Measurements from ENCODE around the gene TDRD12. TPM values are rescaled to one million over a fixed set of nuclear protein-coding genes. Genes with fewer than 3 reads are reported as not detected.
"Not testable (repeated sequence)": the region's sequence is repeated elsewhere in the genome, so short reads cannot be mapped to it uniquely, and the experiment has no call there.

Gene TDRD12
- total RNA-seq, 2 experiments from 2014 or later = 0.14 to 0.22 TPM

DNA sequence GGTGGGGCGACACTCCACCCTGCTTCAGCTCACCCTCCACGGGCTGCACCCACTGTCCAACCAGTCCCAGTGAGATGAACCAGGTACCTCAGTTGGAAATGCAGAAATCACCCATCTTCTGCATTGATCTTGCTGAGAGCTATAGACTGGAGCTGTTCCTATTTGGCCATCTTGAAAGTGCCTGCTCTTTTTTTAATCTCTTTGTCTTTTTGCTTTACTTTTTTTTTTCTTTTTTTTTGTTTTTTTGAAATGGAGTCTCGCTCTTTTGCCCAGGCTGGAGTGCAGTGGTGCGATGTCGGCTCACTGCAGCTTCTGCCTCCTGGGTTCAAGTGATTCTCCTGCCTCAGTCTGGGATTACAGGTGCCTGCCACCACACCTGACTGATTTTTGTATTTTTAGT is 68.3 kb downstream of the TDRD12 start:
- H3K4me1 Mint-ChIP-seq (ENCODE audit: low read depth) = peaks cover 26% of the 10 kb centered on the region
- H3K4me3 ChIP-seq (ENCODE audit: low read length); DNase-seq; H3K9me3 ChIP-seq (ENCODE audit: control insufficient read depth in 1 of 2, insufficient read depth in 1 of 2, low read length in 2 of 2); H3K27me3 Mint-ChIP-seq; H3K9me3 Mint-ChIP-seq; ATAC-seq (ENCODE audit: poor library complexity); CTCF ChIA-PET; H3K4me3 Mint-ChIP-seq; intact Hi-C loops (cut with DNase I, micrococcal nuclease); H3K27ac ChIP-seq (ENCODE audit: low read depth in 1 of 2, low read length in 2 of 2); H3K27me3 ChIP-seq (ENCODE audit: control insufficient read depth in 1 of 2, insufficient read depth in 2 of 2, low read length in 2 of 2); H3K36me3 ChIP-seq (ENCODE audit: insufficient read depth, low read length); H3K36me3 Mint-ChIP-seq (ENCODE audit: low read depth); H3K27ac Mint-ChIP-seq: not testable (repeated sequence)
- POLR2A ChIA-PET = interaction anchor here (0.8 kb wide), 1 partner anchor 129 kb away, joined by 3 read pairs; no protein-coding TSS in a partner anchor
- H3K4me1 ChIP-seq (ENCODE audit: insufficient read depth, low read length) = peaks cover 13% of the 10 kb centered on the region

DNA sequence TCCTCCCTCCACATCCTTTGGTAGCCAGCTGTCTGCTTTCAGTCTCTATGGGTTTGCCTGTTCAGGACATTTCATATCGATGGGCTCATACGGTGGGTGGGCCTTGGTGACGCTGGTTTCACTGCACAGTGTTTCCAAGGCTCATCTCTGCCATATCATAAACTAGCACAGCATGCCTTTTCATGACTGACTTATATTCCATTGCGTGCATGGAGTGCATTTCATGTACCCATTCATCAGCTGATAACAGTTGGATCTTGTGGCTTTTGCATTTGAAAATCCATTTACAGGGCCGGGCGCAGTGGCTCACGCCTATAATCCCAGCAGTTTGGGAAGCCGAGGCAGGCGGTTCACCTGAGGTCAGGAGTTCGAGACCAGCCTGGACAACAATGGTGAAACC is 69.9 kb downstream of the TDRD12 start:
- ATAC-seq (ENCODE audit: poor library complexity) (no peak), DNase-seq (no peak)
- H3K4me3 Mint-ChIP-seq = no peak overlapping the region
- no peaks in the 10 kb centered on the region for H3K27me3 Mint-ChIP-seq
- Histone ChIP-seq H3K9me3 (ENCODE audit: control insufficient read depth in 1 of 2, insufficient read depth in 1 of 2, low read length in 2 of 2) (no peaks in the 10 kb centered on the region), H3K4me3 (ENCODE audit: low read length) (no peak overlapping the region), H3K36me3 (ENCODE audit: insufficient read depth, low read length) (no peaks in the 10 kb centered on the region), H3K27ac (ENCODE audit: low read depth in 1 of 2, low read length in 2 of 2) (no peak overlapping the region), H3K27me3 (ENCODE audit: control insufficient read depth in 1 of 2, insufficient read depth in 2 of 2, low read length in 2 of 2) (no peaks in the 10 kb centered on the region), H3K4me1 (ENCODE audit: insufficient read depth, low read length) (peaks cover 28% of the 10 kb centered on the region)
- no peaks in the 10 kb centered on the region for H3K9me3 Mint-ChIP-seq
- intact Hi-C loops (cut with DNase I, micrococcal nuclease) = no loop called here
- H3K36me3 Mint-ChIP-seq (ENCODE audit: low read depth) = no peaks in the 10 kb centered on the region
- peaks cover 40% of the 10 kb centered on the region for H3K4me1 Mint-ChIP-seq (ENCODE audit: low read depth)
- ChIA-PET POLR2A (no interaction called here), CTCF (no interaction called here)
- H3K27ac Mint-ChIP-seq = no peak overlapping the region
- TF ChIP-seq, protein P1, sequence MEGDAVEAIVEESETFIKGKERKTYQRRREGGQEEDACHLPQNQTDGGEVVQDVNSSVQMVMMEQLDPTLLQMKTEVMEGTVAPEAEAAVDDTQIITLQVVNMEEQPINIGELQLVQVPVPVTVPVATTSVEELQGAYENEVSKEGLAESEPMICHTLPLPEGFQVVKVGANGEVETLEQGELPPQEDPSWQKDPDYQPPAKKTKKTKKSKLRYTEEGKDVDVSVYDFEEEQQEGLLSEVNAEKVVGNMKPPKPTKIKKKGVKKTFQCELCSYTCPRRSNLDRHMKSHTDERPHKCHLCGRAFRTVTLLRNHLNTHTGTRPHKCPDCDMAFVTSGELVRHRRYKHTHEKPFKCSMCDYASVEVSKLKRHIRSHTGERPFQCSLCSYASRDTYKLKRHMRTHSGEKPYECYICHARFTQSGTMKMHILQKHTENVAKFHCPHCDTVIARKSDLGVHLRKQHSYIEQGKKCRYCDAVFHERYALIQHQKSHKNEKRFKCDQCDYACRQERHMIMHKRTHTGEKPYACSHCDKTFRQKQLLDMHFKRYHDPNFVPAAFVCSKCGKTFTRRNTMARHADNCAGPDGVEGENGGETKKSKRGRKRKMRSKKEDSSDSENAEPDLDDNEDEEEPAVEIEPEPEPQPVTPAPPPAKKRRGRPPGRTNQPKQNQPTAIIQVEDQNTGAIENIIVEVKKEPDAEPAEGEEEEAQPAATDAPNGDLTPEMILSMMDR (IDR thresholded peaks at IDR 0.05) = no peak

DNA sequence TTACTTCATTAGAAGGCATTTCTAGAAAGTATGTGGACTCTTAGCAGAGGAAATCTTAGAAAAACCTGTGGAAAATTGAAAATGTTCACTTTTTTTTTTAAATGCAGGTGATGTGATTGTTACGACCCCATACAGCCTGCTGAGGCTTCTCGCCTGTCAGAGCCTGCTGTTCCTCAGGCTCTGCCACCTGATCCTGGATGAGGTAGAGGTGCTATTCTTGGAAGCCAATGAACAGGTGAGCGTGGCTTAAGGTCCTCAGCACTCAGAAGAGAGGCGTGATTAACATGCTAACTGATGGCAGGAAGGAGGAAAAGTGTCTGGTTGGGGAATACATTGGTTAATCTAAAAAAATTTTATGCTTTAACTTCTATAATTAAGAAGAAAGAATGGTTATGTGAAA is 78.6 kb downstream of the TDRD12 start:
- CTCF ChIA-PET = no interaction called here
- no peaks in the 10 kb centered on the region for H3K9me3 Mint-ChIP-seq
- ATAC-seq (ENCODE audit: poor library complexity) (no peak), DNase-seq (no peak)
- Histone ChIP-seq H3K4me3 (ENCODE audit: low read length) (no peak overlapping the region), H3K9me3 (ENCODE audit: control insufficient read depth in 1 of 2, insufficient read depth in 1 of 2, low read length in 2 of 2) (no peaks in the 10 kb centered on the region), H3K27ac (ENCODE audit: low read depth in 1 of 2, low read length in 2 of 2) (no peak overlapping the region), H3K36me3 (ENCODE audit: insufficient read depth, low read length) (no peaks in the 10 kb centered on the region), H3K27me3 (ENCODE audit: control insufficient read depth in 1 of 2, insufficient read depth in 2 of 2, low read length in 2 of 2) (no peaks in the 10 kb centered on the region), H3K4me1 (ENCODE audit: insufficient read depth, low read length) (peaks cover 51% of the 10 kb centered on the region)
- H3K27me3 Mint-ChIP-seq = no peaks in the 10 kb centered on the region
- no peak overlapping the region for H3K4me3 Mint-ChIP-seq
- no peaks in the 10 kb centered on the region for H3K36me3 Mint-ChIP-seq (ENCODE audit: low read depth)
- intact Hi-C loops (cut with DNase I, micrococcal nuclease) = no loop called here
- TF ChIP-seq, protein P1 (IDR thresholded peaks at IDR 0.05) = no peak
- POLR2A ChIA-PET = no interaction called here
- peaks cover 68% of the 10 kb centered on the region for H3K4me1 Mint-ChIP-seq (ENCODE audit: low read depth)
- no peak overlapping the region for H3K27ac Mint-ChIP-seq

DNA sequence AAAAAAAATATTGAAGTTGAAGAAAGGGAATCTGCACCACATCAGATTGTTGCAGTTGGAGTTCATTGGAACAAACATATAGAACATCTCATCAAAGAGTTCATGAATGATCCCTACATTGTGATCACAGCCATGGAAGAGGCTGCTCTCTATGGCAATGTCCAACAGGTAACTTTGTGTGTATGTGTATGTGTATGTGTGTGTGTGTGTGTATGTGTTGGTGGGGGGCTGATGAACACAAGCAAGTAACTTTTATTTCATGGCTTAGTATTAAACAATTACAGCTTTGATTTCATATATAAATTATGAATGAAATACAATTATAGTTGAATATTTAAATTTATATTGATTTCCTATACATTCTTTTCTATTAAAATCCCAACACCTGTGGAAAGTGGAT is 80.6 kb downstream of the TDRD12 start:
- TF ChIP-seq, protein P1 (IDR thresholded peaks at IDR 0.05) = no peak
- peaks cover 32% of the 10 kb centered on the region for H3K4me1 ChIP-seq (ENCODE audit: insufficient read depth, low read length)
- no peak overlapping the region for H3K27ac ChIP-seq (ENCODE audit: low read depth in 1 of 2, low read length in 2 of 2)
- no peak overlapping the region for H3K4me3 ChIP-seq (ENCODE audit: low read length)
- no peaks in the 10 kb centered on the region for H3K36me3 ChIP-seq (ENCODE audit: insufficient read depth, low read length)
- no peak for ATAC-seq (ENCODE audit: poor library complexity)
- DNase-seq = no peak
- H3K4me3 Mint-ChIP-seq = no peak overlapping the region
- H3K27me3 Mint-ChIP-seq = no peaks in the 10 kb centered on the region
- intact Hi-C loops (cut with DNase I, micrococcal nuclease) = no loop called here
- H3K4me1 Mint-ChIP-seq (ENCODE audit: low read depth) = peaks cover 49% of the 10 kb centered on the region
- no peaks in the 10 kb centered on the region for H3K9me3 ChIP-seq (ENCODE audit: control insufficient read depth in 1 of 2, insufficient read depth in 1 of 2, low read length in 2 of 2)
- H3K36me3 Mint-ChIP-seq (ENCODE audit: low read depth) = no peaks in the 10 kb centered on the region
- POLR2A ChIA-PET = no interaction called here
- no peaks in the 10 kb centered on the region for H3K27me3 ChIP-seq (ENCODE audit: control insufficient read depth in 1 of 2, insufficient read depth in 2 of 2, low read length in 2 of 2)
- no peak overlapping the region for H3K27ac Mint-ChIP-seq
- CTCF ChIA-PET = no interaction called here
- no peaks in the 10 kb centered on the region for H3K9me3 Mint-ChIP-seq
